Stimulated activated CD4-positive, alpha-beta T cell treated with anti-CD3 and anti-CD28 coated beads, Interleukin-1b, Interleukin-23, amount 100 ng/mL, for 24 hours (primary cell): ENCODE data around the gene ACSF3.

Source experiments
- DNase-seq, 4 experiments: peaks; one replicate each; pipeline ENCODE4 v3.0.0-alpha.2; 2020; ENCODE audit warnings: low read depth in 4 of 4, low spot score in 1 of 4

ACSF3 gene

GRCh38 chr16:89108416-89108815, 14.8 kb downstream of the ACSF3 start:
- no peak for DNase-seq

GRCh38 chr16:89110641-89111040, 17.0 kb downstream of the ACSF3 start:
- no peak for DNase-seq

GRCh38 chr16:89111263-89111662, 17.6 kb downstream of the ACSF3 start:
- no peak for DNase-seq

- no peak for DNase-seq
Observed at GRCh38 chr16:89112377-89113151, 18.9 kb downstream of the ACSF3 start.

GRCh38 chr16:89113152-89113547, 19.5 kb downstream of the ACSF3 start:
- no peak for DNase-seq

GRCh38 chr16:89113661-89114060, 20.0 kb downstream of the ACSF3 start:
- DNase-seq, result no peak

GRCh38 chr16:89114159-89114981, 20.7 kb downstream of the ACSF3 start:
- DNase-seq, result no peak

GRCh38 chr16:89115216-89115861, 21.7 kb downstream of the ACSF3 start:
- DNase-seq, result peak; percentile 49 to 75 (median 64)

GRCh38 chr16:89116341-89117226, 22.9 kb downstream of the ACSF3 start:
- DNase-seq, result no peak

GRCh38 chr16:89117227-89117974, 23.7 kb downstream of the ACSF3 start:
- no peak for DNase-seq

GRCh38 chr16:89117975-89118289, 24.3 kb downstream of the ACSF3 start:
- DNase-seq, result no peak

GRCh38 chr16:89118361-89119165, 24.9 kb downstream of the ACSF3 start:
- no peak for DNase-seq

GRCh38 chr16:89119166-89119621, 25.5 kb downstream of the ACSF3 start:
- DNase-seq, result no peak

GRCh38 chr16:89119661-89120141, 26.0 kb downstream of the ACSF3 start:
- no peak for DNase-seq

GRCh38 chr16:89120281-89120680, 26.6 kb downstream of the ACSF3 start:
- no peak for DNase-seq

GRCh38 chr16:89120921-89121351, 27.3 kb downstream of the ACSF3 start:
- no peak for DNase-seq

GRCh38 chr16:89121691-89122321, 28.2 kb downstream of the ACSF3 start:
- DNase-seq, result no peak

- peak in 2 of 4 experiments; percentile 21 for DNase-seq
Observed at GRCh38 chr16:89122322-89122851, 28.7 kb downstream of the ACSF3 start.
